Measurements from ENCODE around the gene DGKB. TPM values are rescaled to one million over a fixed set of nuclear protein-coding genes. Genes with fewer than 3 reads are reported as not detected.

The DGKB gene
- total RNA-seq, 1 experiment from 2014 or later: 0.02 TPM

DNA sequence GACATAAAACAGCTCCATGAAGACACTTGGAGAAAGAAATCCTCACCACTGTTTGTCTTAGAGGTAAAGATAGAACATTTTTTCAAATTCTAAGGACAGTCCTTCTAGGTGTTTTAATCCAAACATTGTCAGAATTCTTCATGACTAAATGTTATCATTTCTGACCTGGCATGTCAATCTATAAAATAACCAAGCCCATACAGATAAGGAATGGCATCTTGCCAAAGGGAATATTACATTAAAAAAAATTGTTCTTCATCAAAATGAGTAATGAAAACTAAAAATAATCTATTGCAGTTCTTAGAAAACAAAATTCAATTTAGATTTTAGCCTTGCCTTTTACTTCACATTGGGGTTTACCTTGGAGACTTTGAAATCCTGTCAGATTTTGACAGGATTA is 33.6 kb downstream of the DGKB start:
- no peak for DNase-seq (ENCODE audit: extremely low read depth, low read depth)

DNA sequence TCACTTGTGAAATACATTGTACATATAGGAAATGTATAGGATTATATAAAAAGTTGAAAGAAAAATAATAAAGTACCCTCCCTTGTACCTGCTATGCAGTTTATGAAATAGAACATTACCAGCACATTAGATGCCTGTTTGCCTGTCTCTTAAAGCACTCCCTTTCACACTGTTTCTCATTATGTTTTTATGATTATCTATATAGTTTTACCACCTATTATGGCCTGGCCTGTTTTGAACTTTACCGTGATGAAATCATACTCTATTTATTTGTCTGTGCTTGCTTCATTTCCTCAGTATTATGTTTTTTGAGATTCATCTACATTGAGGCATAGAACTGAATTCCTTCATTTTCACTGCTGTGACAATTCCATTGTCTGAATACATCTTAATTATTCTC is 41.1 kb downstream of the DGKB start:
- DNase-seq (ENCODE audit: extremely low read depth, low read depth): no peak

GRCh38 chr7:14859267-14859666 is 43.3 kb downstream of the DGKB start:
- no peak for DNase-seq (ENCODE audit: extremely low read depth, low read depth)

DNA sequence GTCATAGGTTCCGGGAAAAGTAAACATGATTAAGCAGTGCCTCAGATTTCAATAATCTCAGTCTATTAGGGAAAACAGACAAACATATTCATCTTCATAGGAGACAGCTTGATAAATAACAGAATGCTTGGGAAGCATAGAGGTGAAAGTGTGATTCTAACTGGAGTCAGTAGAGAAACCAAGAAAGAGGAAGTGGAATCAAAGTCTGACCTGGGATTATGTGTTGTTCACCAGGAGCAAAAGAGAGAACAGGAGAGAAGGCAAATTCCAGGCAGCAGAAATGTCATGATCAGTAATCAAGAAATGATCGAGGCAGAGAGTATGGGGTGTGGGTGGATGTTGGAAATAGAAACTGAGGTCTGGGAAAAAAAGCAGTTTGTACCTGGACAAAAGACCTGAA is 43.7 kb downstream of the DGKB start:
- DNase-seq (ENCODE audit: extremely low read depth, low read depth): no peak

DNA sequence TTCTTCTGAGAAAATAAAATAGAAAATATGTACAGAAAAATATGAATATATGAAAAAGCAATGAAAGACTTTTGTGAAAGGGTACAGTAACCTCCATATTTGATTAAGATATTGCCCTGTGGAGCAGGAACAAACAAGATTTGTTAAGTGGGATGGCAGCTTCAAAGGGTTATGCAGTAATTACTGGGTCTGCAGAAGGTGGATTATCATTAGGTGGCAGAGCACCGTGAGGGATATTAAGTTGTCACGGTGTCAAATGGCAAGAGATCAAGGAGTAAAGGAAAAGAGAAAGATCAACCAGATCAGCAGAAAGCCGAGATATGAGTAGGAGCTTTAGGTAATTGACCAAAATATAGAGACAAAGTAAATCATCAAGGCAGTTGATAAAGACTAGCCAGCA is 44.1 kb downstream of the DGKB start:
- DNase-seq (ENCODE audit: extremely low read depth, low read depth): no peak

DNA sequence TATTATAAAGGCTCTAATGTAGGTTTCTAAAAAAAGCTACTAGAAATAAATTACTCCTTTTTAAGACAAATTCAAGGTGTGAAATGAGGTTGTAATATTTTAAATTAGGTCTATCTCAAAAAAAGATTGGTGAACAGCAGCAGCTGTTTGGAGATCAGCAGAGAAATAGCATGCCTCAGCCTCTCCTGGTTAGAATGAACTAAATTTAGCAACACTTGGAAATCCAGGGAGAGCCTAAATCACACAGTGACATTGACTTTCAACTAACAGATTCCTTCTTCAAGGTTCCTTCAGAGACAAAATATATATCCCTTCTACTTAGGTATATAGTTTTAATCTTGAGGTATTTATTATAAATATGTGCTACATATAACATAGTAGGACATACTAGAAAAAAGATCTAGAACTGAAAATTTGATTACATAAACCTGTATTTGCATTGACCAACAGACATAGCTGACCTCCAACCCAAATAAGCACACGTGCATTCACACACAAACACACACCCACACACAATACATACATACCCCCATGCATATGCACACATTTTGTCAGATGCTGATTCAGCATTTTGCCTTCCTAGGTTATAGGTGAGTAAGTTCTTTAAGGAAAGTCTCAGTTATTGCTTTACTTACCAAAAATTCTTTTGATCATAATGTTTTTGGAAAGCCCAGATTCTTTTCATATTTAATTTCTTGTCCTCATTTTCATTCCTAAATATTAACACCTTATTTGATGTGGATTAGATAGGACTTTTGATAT is 47.3 kb downstream of the DGKB start:
- no peak for DNase-seq (ENCODE audit: extremely low read depth, low read depth)

GRCh38 chr7:14854471-14854870 is 48.1 kb downstream of the DGKB start:
- DNase-seq (ENCODE audit: extremely low read depth, low read depth): no peak

GRCh38 chr7:14851610-14852009 is 50.9 kb downstream of the DGKB start:
- no peak for DNase-seq (ENCODE audit: extremely low read depth, low read depth)

- no peak for DNase-seq (ENCODE audit: extremely low read depth, low read depth)
These were observed 52.5 kb downstream of the DGKB start for GRCh38 chr7:14850039-14850438.

DNA sequence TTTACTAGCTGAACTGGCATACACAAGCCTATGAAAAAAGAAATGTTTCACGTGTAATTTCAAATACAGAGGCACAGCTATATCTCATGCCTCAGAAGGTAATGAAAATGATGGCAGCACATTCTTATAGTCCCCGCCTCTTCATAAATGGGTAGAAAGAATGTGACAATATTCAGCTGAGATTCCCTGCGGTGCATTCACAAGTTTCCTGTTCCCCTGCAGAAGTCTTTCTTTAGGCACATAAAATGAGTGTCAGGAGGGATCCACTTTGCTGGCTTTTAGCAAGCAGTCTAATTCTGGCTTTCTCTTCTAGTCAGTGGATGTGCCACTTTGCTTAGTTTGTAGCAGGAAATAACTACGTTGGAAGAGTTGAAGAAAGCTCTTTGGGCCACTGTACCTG is 56.1 kb downstream of the DGKB start:
- DNase-seq (ENCODE audit: extremely low read depth, low read depth): no peak

- no peak for DNase-seq (ENCODE audit: extremely low read depth, low read depth)
These were observed 58.8 kb downstream of the DGKB start for GRCh38 chr7:14843755-14844154.

- DNase-seq (ENCODE audit: extremely low read depth, low read depth): no peak
These were observed 60.0 kb downstream of the DGKB start for GRCh38 chr7:14842523-14842922.

GRCh38 chr7:14841869-14842268 is 60.7 kb downstream of the DGKB start:
- DNase-seq (ENCODE audit: extremely low read depth, low read depth): no peak

DNA sequence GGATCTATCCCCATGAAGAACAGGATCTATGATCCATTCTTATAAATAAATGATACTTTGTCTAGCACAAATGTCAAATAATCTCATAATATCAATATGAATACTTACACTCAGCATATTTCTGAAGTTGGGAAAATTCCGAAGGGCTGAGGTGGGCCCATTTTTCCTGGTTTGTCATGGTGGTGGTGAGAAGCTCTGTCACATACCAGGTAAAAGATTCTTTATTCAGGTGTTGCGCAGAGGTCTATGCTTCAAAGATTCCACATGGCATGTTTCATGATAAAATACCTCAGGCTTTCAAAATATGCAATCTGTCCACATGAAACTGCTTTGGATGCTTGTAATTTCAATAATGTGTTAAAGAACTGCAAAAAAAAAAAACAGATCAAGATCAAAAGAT is 61.5 kb downstream of the DGKB start:
- DNase-seq (ENCODE audit: extremely low read depth, low read depth): no peak

DNA sequence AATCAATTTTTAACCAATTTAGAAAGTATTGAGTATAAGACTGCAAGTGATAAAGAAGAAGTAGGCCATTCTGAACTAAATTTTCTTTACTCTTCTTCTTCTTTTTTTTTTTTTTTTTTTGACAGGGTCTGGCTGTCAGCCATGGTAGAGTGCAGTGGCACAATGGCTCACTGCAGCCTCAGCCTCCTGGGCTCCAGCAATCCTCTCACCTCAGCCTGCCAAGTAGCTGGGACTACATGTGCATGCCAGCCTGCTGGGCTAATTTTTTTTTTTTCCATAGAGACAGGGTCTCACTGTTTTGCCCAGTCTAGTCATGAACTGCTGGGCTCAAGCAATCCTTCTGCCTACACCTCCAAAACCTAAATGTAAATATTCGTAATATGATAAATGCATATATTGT is 63.2 kb downstream of the DGKB start:
- no peak for DNase-seq (ENCODE audit: extremely low read depth, low read depth)

GRCh38 chr7:14837216-14837615 is 65.3 kb downstream of the DGKB start:
- no peak for DNase-seq (ENCODE audit: extremely low read depth, low read depth)

DNA sequence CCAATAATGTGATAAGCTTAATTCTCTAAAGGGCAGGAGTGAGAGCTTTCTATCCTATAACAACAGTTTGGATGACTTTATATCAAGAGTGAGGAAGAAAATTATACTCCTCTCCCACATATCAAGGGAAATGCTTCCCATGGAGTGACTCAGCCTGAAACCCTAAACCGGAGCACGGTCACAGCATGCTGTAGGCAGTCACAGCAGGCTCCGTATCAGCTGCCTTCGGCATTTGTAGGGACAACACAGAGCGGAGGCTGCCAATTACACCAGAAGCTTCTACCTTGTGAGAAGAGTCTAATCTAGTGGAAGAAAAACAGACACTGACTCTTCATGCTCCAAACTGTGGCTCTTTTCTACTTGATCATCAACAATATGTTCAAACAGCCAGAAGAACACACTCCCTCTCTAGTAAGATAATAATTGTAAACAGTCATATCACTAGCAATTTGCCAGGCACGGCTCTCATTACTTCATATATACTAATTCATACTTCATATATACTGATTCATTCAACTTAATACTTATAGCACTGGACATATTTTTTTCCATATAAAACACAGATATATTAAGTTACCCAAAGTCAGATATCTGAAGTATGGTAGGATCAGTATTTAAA is 65.9 kb downstream of the DGKB start:
- DNase-seq (ENCODE audit: extremely low read depth, low read depth): peak; percentile 60

- no peak for DNase-seq (ENCODE audit: extremely low read depth, low read depth)
These were observed 66.5 kb downstream of the DGKB start for GRCh38 chr7:14836006-14836405.

GRCh38 chr7:14835384-14835783 is 67.2 kb downstream of the DGKB start:
- DNase-seq (ENCODE audit: extremely low read depth, low read depth): no peak

- no peak for DNase-seq (ENCODE audit: extremely low read depth, low read depth)
These were observed 67.7 kb downstream of the DGKB start for GRCh38 chr7:14834883-14835282.

GRCh38 chr7:14834456-14834855 is 68.1 kb downstream of the DGKB start:
- DNase-seq (ENCODE audit: extremely low read depth, low read depth): no peak

- DNase-seq (ENCODE audit: extremely low read depth, low read depth): no peak
These were observed 68.8 kb downstream of the DGKB start for GRCh38 chr7:14833707-14834106.

GRCh38 chr7:14828053-14828452 is 74.5 kb downstream of the DGKB start:
- no peak for DNase-seq (ENCODE audit: extremely low read depth, low read depth)

Data from NCI-H460 (cell line).